ENCODE data around the gene STEEP1.

The STEEP1 gene

GRCh38 chrX:119537487-119537886, 27.7 kb downstream of the STEEP1 start:
- no peak for DNase-seq (ENCODE audit: low read depth, low spot score)
- TF ChIP-seq CTCF (IDR thresholded peaks at IDR 0.05; ENCODE audit: low read depth, low read length), result no peak
- no peak overlapping the region for H3K4me3 ChIP-seq (ENCODE audit: low read depth, low read length)
- in situ Hi-C loops (cut with HindIII; ENCODE audit: low sequenced_read_pairs), result no loop called here

GRCh38 chrX:119529345-119530276, 35.6 kb downstream of the STEEP1 start:
- in situ Hi-C loops (cut with HindIII; ENCODE audit: low sequenced_read_pairs), result no loop called here
- DNase-seq (ENCODE audit: low read depth, low spot score), result no peak
- no peak overlapping the region for H3K4me3 ChIP-seq (ENCODE audit: low read depth, low read length)
- no peak for TF ChIP-seq CTCF (IDR thresholded peaks at IDR 0.05; ENCODE audit: low read depth, low read length)

GRCh38 chrX:119523664-119524184, 41.5 kb downstream of the STEEP1 start:
- no peak overlapping the region for H3K4me3 ChIP-seq (ENCODE audit: low read depth, low read length)
- no peak for TF ChIP-seq CTCF (IDR thresholded peaks at IDR 0.05; ENCODE audit: low read depth, low read length)
- in situ Hi-C loops (cut with HindIII; ENCODE audit: low sequenced_read_pairs), result no loop called here
- no peak for DNase-seq (ENCODE audit: low read depth, low spot score)

- DNase-seq (ENCODE audit: low read depth, low spot score), result no peak
- no peak overlapping the region for H3K4me3 ChIP-seq (ENCODE audit: low read depth, low read length)
- in situ Hi-C loops (cut with HindIII; ENCODE audit: low sequenced_read_pairs), result no loop called here
- TF ChIP-seq CTCF (IDR thresholded peaks at IDR 0.05; ENCODE audit: low read depth, low read length), result no peak
Measured at GRCh38 chrX:119521246-119521645, 44.0 kb downstream of the STEEP1 start.

- no peak overlapping the region for H3K4me3 ChIP-seq (ENCODE audit: low read depth, low read length)
- no peak for DNase-seq (ENCODE audit: low read depth, low spot score)
- in situ Hi-C loops (cut with HindIII; ENCODE audit: low sequenced_read_pairs), result no loop called here
- TF ChIP-seq CTCF (IDR thresholded peaks at IDR 0.05; ENCODE audit: low read depth, low read length), result no peak
Measured at GRCh38 chrX:119518371-119518770, 46.8 kb downstream of the STEEP1 start.

- peak; percentile 80 for TF ChIP-seq CTCF (IDR thresholded peaks at IDR 0.05; ENCODE audit: low read depth, low read length)
- H3K4me3 ChIP-seq (ENCODE audit: low read depth, low read length), result no peak overlapping the region
- in situ Hi-C loops (cut with HindIII; ENCODE audit: low sequenced_read_pairs), result no loop called here
- DNase-seq (ENCODE audit: low read depth, low spot score), result peak; percentile 67
Measured at GRCh38 chrX:119516157-119516702, 49.0 kb downstream of the STEEP1 start.
